ENCODE results near the gene NOSTRIN.
"Not testable (repeated sequence)": the region's sequence is repeated elsewhere in the genome, so short reads cannot be mapped to it uniquely, and the experiment has no call there.

NOSTRIN gene

GRCh38 chr2:168816369-168816768 lies 13.9 kb downstream of the NOSTRIN start:
- no peak for DNase-seq (ENCODE audit: extremely low read depth in 1 of 2, low read depth in 1 of 2)

DNA sequence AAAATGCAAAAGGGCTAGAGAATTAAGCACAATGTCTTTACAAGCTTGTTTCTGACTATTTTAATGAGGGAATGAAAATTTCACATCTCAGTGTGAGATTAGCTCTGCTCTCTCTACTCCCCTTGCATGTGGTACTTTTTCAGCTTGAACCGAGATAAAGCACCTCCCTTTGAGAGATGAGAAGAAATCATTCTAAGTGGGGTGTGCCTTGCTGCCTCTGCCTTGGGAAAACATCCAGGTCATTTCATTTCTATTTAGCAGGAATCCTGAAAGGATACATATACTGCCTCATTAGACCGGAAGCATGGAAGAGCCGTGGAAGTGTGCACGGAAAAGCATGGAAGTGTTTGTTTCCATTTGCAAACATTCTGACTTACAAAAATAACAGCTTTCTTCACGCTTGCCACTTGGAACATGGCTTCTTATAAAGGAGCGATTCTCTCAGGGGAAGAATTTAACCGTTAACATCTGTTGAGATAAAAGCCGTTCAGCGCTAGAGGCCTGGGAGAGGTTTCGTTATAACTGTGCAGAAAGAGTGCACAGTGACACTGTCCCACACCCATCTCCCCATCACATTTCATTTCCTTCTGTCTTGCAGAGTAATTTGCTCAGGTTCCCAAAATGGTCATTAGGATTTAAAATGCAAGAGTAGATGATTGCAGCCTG lies 16.7 kb downstream of the NOSTRIN start:
- DNase-seq (ENCODE audit: extremely low read depth in 1 of 2, low read depth in 1 of 2) = no peak

DNA sequence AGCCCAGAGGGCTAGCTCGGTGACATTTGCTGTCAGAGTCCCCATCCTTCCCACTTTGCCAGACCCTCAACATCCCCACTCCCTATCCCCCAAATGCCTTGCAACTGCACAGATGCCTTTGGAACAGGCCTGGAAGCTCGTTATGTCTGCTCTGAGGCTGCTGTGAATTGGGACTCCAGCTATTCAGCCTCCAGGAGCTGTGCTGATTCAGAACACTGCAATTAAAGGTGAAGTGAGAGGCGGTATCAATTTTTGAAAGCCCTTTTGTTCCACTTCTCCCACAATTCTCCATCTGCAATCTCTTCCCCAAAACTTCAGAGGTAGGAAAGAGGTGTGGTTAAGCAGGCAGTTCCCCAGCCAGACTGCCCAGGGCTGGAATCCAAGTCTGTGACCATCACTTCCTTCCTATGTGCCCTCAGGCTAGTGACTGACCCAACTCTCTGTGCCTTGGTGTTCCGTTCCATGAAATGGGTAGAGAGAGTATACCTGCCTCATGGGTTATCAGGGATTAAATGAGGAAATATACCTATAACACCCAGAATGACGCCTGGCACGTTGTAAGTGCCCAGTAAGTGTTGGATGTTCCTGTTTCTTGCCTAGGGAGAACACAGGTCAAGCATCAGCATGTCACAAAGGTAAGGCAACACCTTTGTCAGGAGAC lies 17.5 kb downstream of the NOSTRIN start:
- no peak for DNase-seq (ENCODE audit: extremely low read depth in 1 of 2, low read depth in 1 of 2)

GRCh38 chr2:168821577-168821976 lies 19.1 kb downstream of the NOSTRIN start:
- DNase-seq (ENCODE audit: extremely low read depth in 1 of 2, low read depth in 1 of 2) = no peak

- no peak for DNase-seq (ENCODE audit: extremely low read depth in 1 of 2, low read depth in 1 of 2)
These were observed 19.6 kb downstream of the NOSTRIN start for GRCh38 chr2:168821992-168822391.

DNA sequence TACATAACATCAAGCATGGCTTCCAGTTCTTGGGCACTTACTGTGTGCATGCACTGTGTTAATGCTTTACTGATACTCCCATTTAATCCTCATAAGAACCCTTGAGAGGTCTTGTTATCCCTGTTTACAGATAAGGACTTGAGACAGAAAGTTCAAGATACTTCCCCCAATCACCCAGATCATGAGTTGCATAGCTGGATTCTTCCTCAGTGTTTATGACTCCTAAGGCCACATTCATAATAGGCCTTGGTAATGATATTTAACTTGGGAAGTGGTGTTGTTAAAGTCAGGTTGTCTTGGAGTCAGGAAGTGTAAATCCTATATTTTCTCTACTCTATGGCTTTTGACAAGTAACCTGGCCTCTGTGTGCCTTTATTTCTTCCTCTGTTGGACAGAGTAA lies 22.7 kb downstream of the NOSTRIN start:
- DNase-seq (ENCODE audit: extremely low read depth in 1 of 2, low read depth in 1 of 2) = no peak

DNA sequence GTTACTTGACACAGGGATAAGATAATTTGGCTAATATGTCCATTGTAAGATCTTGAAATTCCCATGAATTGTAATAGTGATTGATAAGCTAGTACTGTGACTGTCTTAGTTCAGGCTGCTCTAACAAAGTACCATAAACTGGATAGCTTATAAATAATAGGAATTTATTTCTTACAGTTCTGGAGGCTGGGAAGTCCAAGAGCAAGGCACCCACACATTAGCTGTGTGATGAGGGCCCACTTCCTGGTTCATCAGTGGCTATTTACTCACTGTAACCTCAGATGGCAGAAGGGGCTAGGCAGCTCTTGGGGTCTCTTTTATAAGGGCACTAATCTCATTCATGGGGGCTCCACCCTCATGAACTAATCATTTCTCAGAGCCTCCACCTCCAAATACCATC lies 28.5 kb downstream of the NOSTRIN start:
- no peak for DNase-seq (ENCODE audit: extremely low read depth in 1 of 2, low read depth in 1 of 2)

GRCh38 chr2:168831662-168832061 lies 29.2 kb downstream of the NOSTRIN start:
- no peak for DNase-seq (ENCODE audit: extremely low read depth in 1 of 2, low read depth in 1 of 2)

GRCh38 chr2:168835969-168836368 lies 33.5 kb downstream of the NOSTRIN start:
- no peak for DNase-seq (ENCODE audit: extremely low read depth in 1 of 2, low read depth in 1 of 2)

DNA sequence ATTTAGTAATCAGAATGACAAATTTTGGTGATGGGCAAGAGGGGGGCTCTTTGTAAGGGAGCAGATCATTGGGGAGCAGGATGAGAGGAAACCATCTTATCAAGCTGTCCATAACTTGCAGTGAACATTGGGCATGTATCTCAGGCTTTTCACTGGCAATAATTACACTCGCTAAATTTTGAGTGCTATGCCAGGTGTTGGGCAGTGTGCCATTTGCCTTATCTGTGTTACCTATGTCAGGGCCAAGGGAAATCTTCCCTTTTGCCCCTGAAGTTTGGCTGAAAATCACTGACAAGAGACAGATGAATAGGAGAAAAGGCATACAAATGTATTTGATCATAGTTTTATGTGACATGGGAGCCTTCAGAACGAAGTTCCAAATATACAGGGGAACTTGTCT lies 39.0 kb downstream of the NOSTRIN start:
- no peak for DNase-seq (ENCODE audit: extremely low read depth in 1 of 2, low read depth in 1 of 2)

DNA sequence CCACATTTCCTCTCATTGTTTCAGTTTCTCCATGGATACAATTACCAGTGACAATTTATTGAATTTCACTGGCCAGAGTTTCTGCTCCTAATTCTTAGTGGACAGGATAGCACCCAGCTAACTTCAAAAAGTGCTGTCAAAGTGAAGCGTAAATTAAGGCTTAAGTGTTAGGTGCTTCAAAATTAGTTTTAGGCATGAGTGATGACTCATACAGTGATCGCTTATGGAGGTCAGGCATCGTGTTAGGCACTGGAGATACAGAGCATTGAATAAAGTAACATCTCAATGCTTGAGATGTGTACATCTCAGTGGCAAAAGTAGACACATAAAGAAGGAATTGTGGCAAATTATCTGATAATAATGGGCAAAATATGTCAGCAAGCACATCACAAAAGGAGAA lies 40.8 kb downstream of the NOSTRIN start:
- no peak for DNase-seq (ENCODE audit: extremely low read depth in 1 of 2, low read depth in 1 of 2)

GRCh38 chr2:168848225-168848624 lies 45.8 kb downstream of the NOSTRIN start:
- no peak for DNase-seq (ENCODE audit: extremely low read depth in 1 of 2, low read depth in 1 of 2)

DNA sequence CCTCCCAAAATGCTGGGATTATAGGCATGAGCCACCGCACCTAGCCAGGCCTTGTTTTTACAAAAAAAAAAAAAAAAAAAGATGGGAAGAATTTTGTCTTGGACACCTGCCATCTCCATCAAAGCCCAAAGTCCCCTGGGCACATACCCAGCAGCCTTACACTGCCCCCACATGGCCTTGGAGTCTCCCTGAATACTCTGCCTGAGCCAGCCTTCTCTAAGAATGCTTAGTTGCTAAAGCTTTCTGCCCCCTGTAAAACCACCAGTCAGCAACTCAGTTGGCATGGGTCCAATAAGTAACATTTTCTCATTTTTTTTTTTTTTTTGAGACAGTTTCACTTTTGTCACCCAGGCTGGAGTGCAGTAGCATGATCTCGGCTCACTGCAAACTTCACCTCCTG lies 47.2 kb downstream of the NOSTRIN start:
- DNase-seq (ENCODE audit: extremely low read depth in 1 of 2, low read depth in 1 of 2) = no peak

GRCh38 chr2:168850846-168851245 lies 48.4 kb downstream of the NOSTRIN start:
- no peak for DNase-seq (ENCODE audit: extremely low read depth in 1 of 2, low read depth in 1 of 2)

- no peak for DNase-seq (ENCODE audit: extremely low read depth in 1 of 2, low read depth in 1 of 2)
These were observed 49.4 kb downstream of the NOSTRIN start for GRCh38 chr2:168851674-168852320.

- DNase-seq (ENCODE audit: extremely low read depth in 1 of 2, low read depth in 1 of 2) = no peak
These were observed 50.0 kb downstream of the NOSTRIN start for GRCh38 chr2:168852481-168852880.

GRCh38 chr2:168853471-168853870 lies 51.0 kb downstream of the NOSTRIN start:
- DNase-seq (ENCODE audit: extremely low read depth in 1 of 2, low read depth in 1 of 2) = no peak

DNA sequence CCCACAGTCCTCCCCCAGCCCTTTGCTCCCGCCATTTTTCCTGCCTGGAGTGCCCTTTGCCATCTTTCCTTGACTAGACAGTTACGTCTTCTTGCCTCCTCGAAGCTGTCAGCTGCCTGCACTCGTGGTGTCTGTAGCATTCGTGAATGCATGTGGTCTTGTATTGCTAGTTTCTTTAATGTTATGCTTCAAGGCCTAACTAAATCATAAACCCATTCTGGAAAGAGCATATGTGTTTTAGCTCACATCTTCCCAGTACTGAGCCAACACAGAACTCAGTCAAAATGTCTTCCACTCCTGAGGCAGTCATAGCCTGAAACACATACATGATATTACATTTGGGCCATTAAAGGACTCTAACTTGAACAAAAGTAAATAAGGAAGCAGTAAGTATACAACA lies 52.2 kb downstream of the NOSTRIN start:
- DNase-seq (ENCODE audit: extremely low read depth in 1 of 2, low read depth in 1 of 2) = no peak

- DNase-seq (ENCODE audit: extremely low read depth in 1 of 2, low read depth in 1 of 2) = no peak
These were observed 53.2 kb downstream of the NOSTRIN start for GRCh38 chr2:168855601-168856000.

- DNase-seq (ENCODE audit: extremely low read depth in 1 of 2, low read depth in 1 of 2) = no peak
These were observed 55.7 kb downstream of the NOSTRIN start for GRCh38 chr2:168858146-168858545.

DNA sequence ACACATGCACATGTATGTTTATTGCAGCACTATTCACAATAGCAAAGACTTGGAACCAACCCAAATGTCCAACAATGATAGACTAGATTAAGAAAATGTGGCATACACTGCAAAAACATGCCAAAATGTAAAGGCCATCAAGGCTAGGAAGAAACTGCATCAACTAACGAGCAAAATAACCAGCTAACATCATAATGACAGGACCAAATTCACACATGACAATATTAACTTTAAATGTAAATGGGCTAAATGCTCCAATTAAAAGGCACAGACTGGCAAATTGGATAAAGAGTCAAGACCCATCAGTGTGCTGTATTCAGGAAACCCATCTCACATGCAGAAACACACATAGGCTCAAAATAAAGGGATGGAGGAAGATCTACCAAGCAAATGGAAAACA lies 64.7 kb downstream of the NOSTRIN start:
- DNase-seq (ENCODE audit: extremely low read depth in 1 of 2, low read depth in 1 of 2) = not testable (repeated sequence)

DNA sequence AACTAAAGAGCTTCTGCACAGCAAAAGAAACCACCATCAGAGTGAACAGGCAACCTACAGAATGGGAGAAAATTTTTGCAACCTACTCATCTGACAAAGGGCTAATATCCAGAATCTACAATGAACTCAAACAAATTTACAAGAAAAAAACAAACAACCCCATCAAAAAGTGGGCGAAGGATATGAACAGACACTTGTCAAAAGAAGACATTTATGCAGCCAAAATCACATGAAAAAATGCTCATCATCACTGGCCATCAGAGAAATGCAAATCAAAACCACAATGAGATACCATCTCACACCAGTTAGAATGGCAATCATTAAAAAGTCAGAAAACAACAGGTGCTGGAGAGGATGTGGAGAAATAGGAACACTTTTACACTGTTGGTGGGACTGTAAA lies 67.9 kb downstream of the NOSTRIN start:
- DNase-seq (ENCODE audit: extremely low read depth in 1 of 2, low read depth in 1 of 2) = not testable (repeated sequence)

All from stimulated activated CD8-positive, alpha-beta memory T cell treated with anti-CD3 and anti-CD28 coated beads, Interleukin-7, amount 100 ng/mL, for 48 hours (primary cell).